K562 (cell line): ENCODE results near the gene STX12.
A peak's percentile ranks its signal among the peaks of the same experiment; 100 is the strongest.

Source experiments
- ATF7 ChIP-seq: fragments of 450-650 bp; IDR thresholded peaks from 2 replicates; pipeline ENCODE4 v1.7.1; 2014; ENCODE audit warnings: mild to moderate bottlenecking, moderate library complexity
- CBX2 ChIP-seq: fragments of 200-600 bp; sonication (generic); IDR thresholded peaks from one replicate; pipeline ENCODE4 v1.6.1; 2012; ENCODE audit warnings: mild to moderate bottlenecking, low read length, inconsistent platforms; ENCODE audit not compliant: insufficient read depth, poor library complexity, severe bottlenecking
- RAD21 ChIP-seq, 2 experiments: fragments of 250-450 bp in 1 of 2; fragments of 450-650 bp in 1 of 2; sonication (Bioruptor Pico) in 1 of 2; formaldehyde crosslinking in 1 of 2; IDR thresholded peaks in 1 of 2; conservative IDR thresholded peaks in 1 of 2; 2 replicates each; pipeline versions ENCODE4 v1.4.0 to v1.8.0; 2020 to 2022; ENCODE audit warnings: mild to moderate bottlenecking in 2 of 2, moderate library complexity in 1 of 2
- TCF7 ChIP-seq: sonication (generic); IDR thresholded peaks from 2 replicates; pipeline ENCODE4 v1.6.1; 2016; ENCODE audit warnings: antibody characterized with exemption, borderline replicate concordance
- ZNF785 ChIP-seq: fragments of 250-450 bp; sonication (Bioruptor Pico); IDR thresholded peaks from 2 replicates; pipeline ENCODE4 v1.4.0; 2020; ENCODE audit warnings: mild to moderate bottlenecking
- ZSCAN29 ChIP-seq: fragments of 450-650 bp; IDR thresholded peaks from 2 replicates; pipeline ENCODE4 v1.6.1; 2017
- TF ChIP-seq, protein P1 (sequence below): fragments of 250-450 bp; sonication (Bioruptor Pico); IDR thresholded peaks from 2 replicates; pipeline ENCODE4 v1.5.0; 2020; ENCODE audit warnings: mild to moderate bottlenecking
- TF ChIP-seq, protein P2 (sequence below): sonication (generic); formaldehyde crosslinking; IDR thresholded peaks from 2 replicates; pipeline ENCODE4 v1.8.1; 2023; ENCODE audit warnings: mild to moderate bottlenecking, missing genetic modification reagents
- TF ChIP-seq, protein P3 (sequence below): sonication (generic); formaldehyde crosslinking; IDR thresholded peaks from 2 replicates; pipeline ENCODE4 v1.9.0; 2022; ENCODE audit warnings: mild to moderate bottlenecking, missing genetic modification reagents

DNA sequence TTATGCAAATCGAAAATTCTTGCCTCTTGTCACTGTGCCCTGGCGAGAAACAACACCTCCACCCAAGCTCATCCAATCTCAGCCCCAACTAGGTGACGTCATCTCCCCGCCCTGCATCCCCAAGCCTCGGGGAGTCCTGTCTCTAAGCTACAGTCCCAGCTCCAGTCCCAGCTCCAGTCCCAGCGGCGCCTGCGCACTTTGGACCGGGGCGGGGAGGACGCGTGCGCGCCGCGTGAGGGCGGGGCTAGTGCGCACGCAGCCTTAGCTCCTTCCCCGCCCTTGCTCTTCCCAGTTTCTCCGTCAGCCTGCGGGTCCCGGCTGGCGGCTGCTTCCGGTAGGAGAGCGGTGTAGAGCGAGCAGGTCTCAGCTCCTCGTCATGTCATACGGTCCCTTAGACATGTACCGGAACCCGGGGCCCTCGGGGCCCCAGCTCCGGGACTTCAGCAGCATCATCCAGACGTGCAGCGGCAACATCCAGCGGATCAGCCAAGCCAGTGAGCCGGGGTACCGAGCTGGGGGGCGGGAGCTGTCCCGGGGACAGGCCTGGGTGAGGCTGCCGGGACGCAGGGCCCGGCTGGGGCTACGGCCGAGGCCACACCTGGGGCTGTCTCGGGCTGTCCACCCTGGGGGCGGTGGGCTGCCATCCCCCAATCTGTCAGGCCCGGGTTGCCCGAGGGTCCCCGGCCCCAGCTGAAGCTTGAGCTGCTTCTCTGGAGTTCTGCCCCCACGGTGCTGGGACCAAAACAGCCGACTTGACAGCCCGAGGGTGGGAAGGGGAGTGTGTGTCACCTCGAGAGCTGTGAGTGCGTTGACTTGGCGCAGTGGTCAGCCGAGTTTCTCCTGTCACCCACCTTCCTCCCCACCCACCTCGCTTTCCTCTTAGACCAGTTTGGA is at the start of gene STX12:
- TF ChIP-seq, protein P1, sequence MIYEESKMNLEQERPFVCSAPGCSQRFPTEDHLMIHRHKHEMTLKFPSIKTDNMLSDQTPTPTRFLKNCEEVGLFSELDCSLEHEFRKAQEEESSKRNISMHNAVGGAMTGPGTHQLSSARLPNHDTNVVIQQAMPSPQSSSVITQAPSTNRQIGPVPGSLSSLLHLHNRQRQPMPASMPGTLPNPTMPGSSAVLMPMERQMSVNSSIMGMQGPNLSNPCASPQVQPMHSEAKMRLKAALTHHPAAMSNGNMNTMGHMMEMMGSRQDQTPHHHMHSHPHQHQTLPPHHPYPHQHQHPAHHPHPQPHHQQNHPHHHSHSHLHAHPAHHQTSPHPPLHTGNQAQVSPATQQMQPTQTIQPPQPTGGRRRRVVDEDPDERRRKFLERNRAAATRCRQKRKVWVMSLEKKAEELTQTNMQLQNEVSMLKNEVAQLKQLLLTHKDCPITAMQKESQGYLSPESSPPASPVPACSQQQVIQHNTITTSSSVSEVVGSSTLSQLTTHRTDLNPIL (CRISPR knock-in tag), result peak; percentile 81; the same call in 1 of the 2 replicates
- TF ChIP-seq TCF7, result no peak
- TF ChIP-seq, protein P2, sequence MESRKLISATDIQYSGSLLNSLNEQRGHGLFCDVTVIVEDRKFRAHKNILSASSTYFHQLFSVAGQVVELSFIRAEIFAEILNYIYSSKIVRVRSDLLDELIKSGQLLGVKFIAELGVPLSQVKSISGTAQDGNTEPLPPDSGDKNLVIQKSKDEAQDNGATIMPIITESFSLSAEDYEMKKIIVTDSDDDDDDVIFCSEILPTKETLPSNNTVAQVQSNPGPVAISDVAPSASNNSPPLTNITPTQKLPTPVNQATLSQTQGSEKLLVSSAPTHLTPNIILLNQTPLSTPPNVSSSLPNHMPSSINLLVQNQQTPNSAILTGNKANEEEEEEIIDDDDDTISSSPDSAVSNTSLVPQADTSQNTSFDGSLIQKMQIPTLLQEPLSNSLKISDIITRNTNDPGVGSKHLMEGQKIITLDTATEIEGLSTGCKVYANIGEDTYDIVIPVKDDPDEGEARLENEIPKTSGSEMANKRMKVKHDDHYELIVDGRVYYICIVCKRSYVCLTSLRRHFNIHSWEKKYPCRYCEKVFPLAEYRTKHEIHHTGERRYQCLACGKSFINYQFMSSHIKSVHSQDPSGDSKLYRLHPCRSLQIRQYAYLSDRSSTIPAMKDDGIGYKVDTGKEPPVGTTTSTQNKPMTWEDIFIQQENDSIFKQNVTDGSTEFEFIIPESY (CRISPR knock-in tag), result no peak
- TF ChIP-seq ATF7, result peak; percentile 100
- TF ChIP-seq, protein P3, sequence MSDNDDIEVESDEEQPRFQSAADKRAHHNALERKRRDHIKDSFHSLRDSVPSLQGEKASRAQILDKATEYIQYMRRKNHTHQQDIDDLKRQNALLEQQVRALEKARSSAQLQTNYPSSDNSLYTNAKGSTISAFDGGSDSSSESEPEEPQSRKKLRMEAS (CRISPR knock-in tag), result peak; percentile 64
- no peak for TF ChIP-seq ZNF785 (CRISPR knock-in tag)
- no peak for TF ChIP-seq RAD21 (CRISPR knock-in tag; conservative IDR thresholded peaks at IDR 0.05 in 1 of 2, IDR thresholded peaks at IDR 0.05 in 1 of 2)
- TF ChIP-seq ZSCAN29, result no peak
- TF ChIP-seq CBX2, result no peak
